HG03571 (cell line): ENCODE results near the gene EDN1.

Source experiments
- ATAC-seq: cut with Tn5 transposase; IDR thresholded peaks from one replicate; pipeline ENCODE4 v1.9.1; 2021; ENCODE audit not compliant: unreplicated experiment

The EDN1 gene

GRCh38 chr6:12289933-12290820 lies at the start of gene EDN1:
Gene EDN1 (plus strand): TSS chr6:12290361. CDS start chr6:12290630, 269 bp downstream.
- peak; percentile 84 for ATAC-seq

GRCh38 chr6:12241493-12242175 lies 48.5 kb upstream of the EDN1 start:
- no peak for ATAC-seq

GRCh38 chr6:12243169-12243568 lies 47.0 kb upstream of the EDN1 start:
- ATAC-seq, result no peak

- ATAC-seq, result no peak
These were observed 44.8 kb upstream of the EDN1 start for GRCh38 chr6:12245360-12245759.

- no peak for ATAC-seq
These were observed 44.1 kb upstream of the EDN1 start for GRCh38 chr6:12245763-12246718.

GRCh38 chr6:12246900-12247299 lies 43.3 kb upstream of the EDN1 start:
- no peak for ATAC-seq

- ATAC-seq, result no peak
These were observed 40.4 kb upstream of the EDN1 start for GRCh38 chr6:12249541-12250382.

GRCh38 chr6:12250383-12250770 lies 39.8 kb upstream of the EDN1 start:
- ATAC-seq, result no peak

GRCh38 chr6:12254210-12254609 lies 36.0 kb upstream of the EDN1 start:
- no peak for ATAC-seq

- no peak for ATAC-seq
These were observed 32.0 kb upstream of the EDN1 start for GRCh38 chr6:12258191-12258590.

GRCh38 chr6:12258591-12259075 lies 31.5 kb upstream of the EDN1 start:
- no peak for ATAC-seq

GRCh38 chr6:12260458-12261093 lies 29.6 kb upstream of the EDN1 start:
- ATAC-seq, result no peak

- no peak for ATAC-seq
These were observed 28.7 kb upstream of the EDN1 start for GRCh38 chr6:12261502-12261901.

- ATAC-seq, result no peak
These were observed 27.7 kb upstream of the EDN1 start for GRCh38 chr6:12262236-12263061.

- ATAC-seq, result no peak
These were observed 26.8 kb upstream of the EDN1 start for GRCh38 chr6:12263403-12263802.

GRCh38 chr6:12264671-12265070 lies 25.5 kb upstream of the EDN1 start:
- no peak for ATAC-seq

GRCh38 chr6:12265296-12265695 lies 24.9 kb upstream of the EDN1 start:
- no peak for ATAC-seq

- no peak for ATAC-seq
These were observed 24.4 kb upstream of the EDN1 start for GRCh38 chr6:12265791-12266190.

- no peak for ATAC-seq
These were observed 23.6 kb upstream of the EDN1 start for GRCh38 chr6:12266571-12266970.
